ENCODE results near the gene GMPR.
"Not testable (repeated sequence)": the region's sequence is repeated elsewhere in the genome, so short reads cannot be mapped to it uniquely, and the experiment has no call there.

GMPR gene

DNA sequence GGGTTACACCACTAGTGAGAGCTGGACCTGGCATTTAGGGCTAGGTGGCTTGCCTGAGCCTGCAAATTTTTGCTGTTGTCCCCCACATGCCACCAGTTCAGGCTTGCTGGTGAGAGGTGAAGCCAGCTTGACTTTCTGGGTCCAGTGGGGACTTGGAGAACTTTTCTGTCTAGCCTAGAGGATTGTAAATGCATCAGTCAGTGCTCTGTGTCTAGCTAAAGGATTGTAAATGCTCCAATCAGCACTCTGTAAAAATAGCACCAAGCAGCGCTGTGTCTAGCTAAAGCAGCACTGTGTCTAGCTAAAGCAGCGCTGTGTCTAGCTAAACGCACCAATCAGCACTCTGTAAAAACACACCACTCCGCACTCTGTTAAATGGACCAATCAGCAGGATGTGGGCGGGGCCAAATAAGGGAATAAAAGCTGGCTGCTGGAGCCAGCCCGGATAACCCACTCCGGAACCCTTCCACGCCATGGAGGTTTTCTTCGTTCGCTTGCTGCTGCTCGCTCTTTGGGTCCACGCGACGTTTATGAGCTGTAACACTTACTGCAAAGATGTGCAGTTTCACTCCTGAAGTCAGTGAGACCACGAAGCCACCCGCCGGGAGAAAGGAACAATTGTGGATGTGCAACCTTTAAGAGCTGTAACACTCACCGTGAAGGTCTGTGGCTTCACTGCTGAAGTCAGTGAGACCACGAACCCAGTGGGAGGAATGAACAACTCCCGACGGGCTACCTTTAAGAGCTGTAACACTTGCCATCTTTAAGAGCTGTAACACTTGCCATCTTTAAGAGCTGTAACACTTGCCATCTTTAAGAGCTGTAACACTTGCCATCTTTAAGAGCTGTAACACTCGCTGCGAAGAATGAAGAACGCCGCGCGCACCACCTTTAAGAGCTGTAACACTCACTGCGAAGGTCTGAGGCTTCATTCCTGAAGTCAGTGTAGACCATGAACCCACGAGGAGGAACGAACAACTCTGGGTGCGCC, 27.3 kb downstream of the GMPR start:
- TF ChIP-seq, protein P1, sequence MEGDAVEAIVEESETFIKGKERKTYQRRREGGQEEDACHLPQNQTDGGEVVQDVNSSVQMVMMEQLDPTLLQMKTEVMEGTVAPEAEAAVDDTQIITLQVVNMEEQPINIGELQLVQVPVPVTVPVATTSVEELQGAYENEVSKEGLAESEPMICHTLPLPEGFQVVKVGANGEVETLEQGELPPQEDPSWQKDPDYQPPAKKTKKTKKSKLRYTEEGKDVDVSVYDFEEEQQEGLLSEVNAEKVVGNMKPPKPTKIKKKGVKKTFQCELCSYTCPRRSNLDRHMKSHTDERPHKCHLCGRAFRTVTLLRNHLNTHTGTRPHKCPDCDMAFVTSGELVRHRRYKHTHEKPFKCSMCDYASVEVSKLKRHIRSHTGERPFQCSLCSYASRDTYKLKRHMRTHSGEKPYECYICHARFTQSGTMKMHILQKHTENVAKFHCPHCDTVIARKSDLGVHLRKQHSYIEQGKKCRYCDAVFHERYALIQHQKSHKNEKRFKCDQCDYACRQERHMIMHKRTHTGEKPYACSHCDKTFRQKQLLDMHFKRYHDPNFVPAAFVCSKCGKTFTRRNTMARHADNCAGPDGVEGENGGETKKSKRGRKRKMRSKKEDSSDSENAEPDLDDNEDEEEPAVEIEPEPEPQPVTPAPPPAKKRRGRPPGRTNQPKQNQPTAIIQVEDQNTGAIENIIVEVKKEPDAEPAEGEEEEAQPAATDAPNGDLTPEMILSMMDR (IDR thresholded peaks at IDR 0.05; ENCODE audit: insufficient read depth, low read depth, low read length, missing control alignments) = no peak
- no peak for DNase-seq (ENCODE audit: low read depth)
- H3K4me3 ChIP-seq (ENCODE audit: low read length) = no peak overlapping the region

GRCh38 chr6:16267428-16268263, 29.3 kb downstream of the GMPR start:
- TF ChIP-seq, protein P1 (IDR thresholded peaks at IDR 0.05; ENCODE audit: insufficient read depth, low read depth, low read length, missing control alignments) = no peak

GRCh38 chr6:16269442-16270070, 31.2 kb downstream of the GMPR start:
- H3K4me3 ChIP-seq (ENCODE audit: low read length); DNase-seq (ENCODE audit: low read depth): not testable (repeated sequence)

More at GRCh38 chr6:16267428-16268263, 29.3 kb downstream of the GMPR start:
- DNase-seq (ENCODE audit: low read depth) = no peak
- H3K4me3 ChIP-seq (ENCODE audit: low read length) = no peak overlapping the region

- TF ChIP-seq, protein P1 (IDR thresholded peaks at IDR 0.05; ENCODE audit: insufficient read depth, low read depth, low read length, missing control alignments) = no peak
- no peak for DNase-seq (ENCODE audit: low read depth)
- H3K4me3 ChIP-seq (ENCODE audit: low read length) = no peak overlapping the region
Observed at GRCh38 chr6:16270178-16270794, 31.9 kb downstream of the GMPR start.

- H3K4me3 ChIP-seq (ENCODE audit: low read length) = no peak overlapping the region
- no peak for DNase-seq (ENCODE audit: low read depth)
- TF ChIP-seq, protein P1 (IDR thresholded peaks at IDR 0.05; ENCODE audit: insufficient read depth, low read depth, low read length, missing control alignments) = no peak
Observed at GRCh38 chr6:16271428-16271827, 33.0 kb downstream of the GMPR start.

GRCh38 chr6:16272201-16272600, 33.8 kb downstream of the GMPR start:
- TF ChIP-seq, protein P1 (IDR thresholded peaks at IDR 0.05; ENCODE audit: insufficient read depth, low read depth, low read length, missing control alignments) = no peak
- H3K4me3 ChIP-seq (ENCODE audit: low read length) = no peak overlapping the region
- no peak for DNase-seq (ENCODE audit: low read depth)

Data from epithelial cell of esophagus (primary cell).